Measurements from ENCODE around the gene DACT3.

DNA sequence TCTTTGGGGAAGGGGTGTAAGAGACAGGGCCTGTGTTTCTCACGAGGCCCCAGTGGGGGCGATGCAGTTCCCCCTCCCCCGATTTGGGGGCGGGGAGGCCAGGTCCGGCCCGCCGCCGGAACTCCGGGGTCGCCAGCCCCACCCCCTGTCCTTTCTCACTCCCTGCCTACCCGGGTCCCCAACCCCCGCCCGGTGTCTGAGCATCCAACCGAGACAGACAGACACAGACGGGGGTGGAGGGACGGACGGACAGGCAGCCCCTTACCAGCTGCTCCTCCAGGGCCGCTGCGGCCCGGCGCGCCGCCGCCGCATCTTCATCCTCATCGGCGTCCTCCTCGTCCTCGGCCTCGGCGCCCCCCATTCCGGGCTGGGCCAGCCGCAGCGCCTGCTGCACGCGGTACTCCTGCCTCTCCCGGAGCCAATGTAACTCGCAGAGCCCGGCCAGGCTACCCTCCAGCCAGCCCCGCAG lies 397 bp downstream of the DACT3 start:
- TF ChIP-seq, protein P1, sequence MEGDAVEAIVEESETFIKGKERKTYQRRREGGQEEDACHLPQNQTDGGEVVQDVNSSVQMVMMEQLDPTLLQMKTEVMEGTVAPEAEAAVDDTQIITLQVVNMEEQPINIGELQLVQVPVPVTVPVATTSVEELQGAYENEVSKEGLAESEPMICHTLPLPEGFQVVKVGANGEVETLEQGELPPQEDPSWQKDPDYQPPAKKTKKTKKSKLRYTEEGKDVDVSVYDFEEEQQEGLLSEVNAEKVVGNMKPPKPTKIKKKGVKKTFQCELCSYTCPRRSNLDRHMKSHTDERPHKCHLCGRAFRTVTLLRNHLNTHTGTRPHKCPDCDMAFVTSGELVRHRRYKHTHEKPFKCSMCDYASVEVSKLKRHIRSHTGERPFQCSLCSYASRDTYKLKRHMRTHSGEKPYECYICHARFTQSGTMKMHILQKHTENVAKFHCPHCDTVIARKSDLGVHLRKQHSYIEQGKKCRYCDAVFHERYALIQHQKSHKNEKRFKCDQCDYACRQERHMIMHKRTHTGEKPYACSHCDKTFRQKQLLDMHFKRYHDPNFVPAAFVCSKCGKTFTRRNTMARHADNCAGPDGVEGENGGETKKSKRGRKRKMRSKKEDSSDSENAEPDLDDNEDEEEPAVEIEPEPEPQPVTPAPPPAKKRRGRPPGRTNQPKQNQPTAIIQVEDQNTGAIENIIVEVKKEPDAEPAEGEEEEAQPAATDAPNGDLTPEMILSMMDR (conservative IDR thresholded peaks at IDR 0.05; ENCODE audit: low read depth, low read length): no peak
- TF ChIP-seq EZH2phosphoT487 (IDR thresholded peaks at IDR 0.05; ENCODE audit: borderline replicate concordance, low read length) (no peak), EZH2 (IDR thresholded peaks at IDR 0.05; ENCODE audit: low read length, unreplicated experiment) (no peak)
